GM19025 (cell line): ENCODE results near the gene ANO8.
"Not testable (repeated sequence)": the region's sequence is repeated elsewhere in the genome, so short reads cannot be mapped to it uniquely, and the experiment has no call there.

Source experiments
- ATAC-seq: cut with Tn5 transposase; IDR thresholded peaks from one replicate; pipeline ENCODE4 v1.9.1; 2021; ENCODE audit warnings: mild to moderate bottlenecking, low read depth, moderate library complexity; ENCODE audit not compliant: unreplicated experiment

ANO8 gene

GRCh38 chr19:17294051-17294891, 40.4 kb downstream of the ANO8 start:
- no peak for ATAC-seq

DNA sequence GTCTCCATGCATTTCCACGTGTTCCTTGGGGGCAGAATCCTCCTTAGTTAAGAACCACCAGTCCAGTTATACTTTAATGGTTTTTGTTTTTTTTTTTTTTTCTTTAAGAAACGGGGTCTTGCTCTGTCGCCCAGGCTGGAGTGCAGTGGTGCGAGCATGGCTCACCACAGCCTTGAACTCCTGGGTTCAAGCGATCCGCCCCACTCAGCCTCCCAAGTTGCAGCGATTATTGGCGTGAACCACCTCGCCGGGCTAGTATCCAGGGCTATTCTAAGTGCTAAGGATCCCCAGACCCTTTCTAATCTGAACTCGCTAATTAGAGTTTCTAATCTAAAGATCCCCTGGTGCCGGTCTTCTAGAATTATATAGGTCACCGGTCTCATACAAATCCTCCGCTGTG, 41.0 kb downstream of the ANO8 start:
- no peak for ATAC-seq

DNA sequence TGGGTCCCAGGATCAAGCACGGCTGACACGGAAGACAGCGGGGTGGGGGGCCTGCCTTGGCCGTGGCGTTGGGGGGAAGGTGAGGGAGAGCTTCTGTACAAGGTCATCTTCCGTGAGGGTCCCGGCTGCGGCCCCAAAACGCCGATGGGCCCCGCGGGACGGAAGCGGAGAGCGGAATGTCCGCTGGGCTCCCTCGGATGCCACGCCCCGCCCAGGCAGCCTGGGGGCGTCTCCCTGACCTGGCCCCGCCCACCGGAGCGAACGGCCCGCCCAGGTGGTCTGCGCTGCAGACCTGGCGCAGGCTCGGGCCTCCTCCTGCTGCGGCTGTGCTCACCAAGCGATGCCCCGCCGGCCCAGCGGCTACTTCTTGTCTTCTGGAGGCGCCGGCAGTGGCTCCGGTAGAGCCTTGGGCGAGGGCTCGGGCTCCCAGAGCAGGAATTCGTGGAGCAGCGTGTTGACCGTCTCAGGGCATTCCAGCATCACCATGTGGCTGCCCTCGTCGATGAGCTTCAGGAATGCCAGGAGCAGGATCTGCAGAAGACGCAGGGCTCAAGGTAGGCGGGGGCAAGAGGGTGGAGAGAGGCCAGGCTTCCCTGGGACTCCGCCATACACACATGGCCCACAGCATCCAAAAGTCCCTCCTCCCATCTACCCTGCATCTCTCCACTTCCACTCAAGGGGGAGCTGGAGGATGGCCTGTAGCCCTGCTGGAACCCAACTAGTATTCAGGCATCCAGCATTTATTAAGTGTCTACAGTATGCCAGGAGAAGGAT, 42.2 kb downstream of the ANO8 start:
- ATAC-seq: peak; percentile 68

GRCh38 chr19:17289489-17289888, 45.2 kb downstream of the ANO8 start:
- no peak for ATAC-seq

DNA sequence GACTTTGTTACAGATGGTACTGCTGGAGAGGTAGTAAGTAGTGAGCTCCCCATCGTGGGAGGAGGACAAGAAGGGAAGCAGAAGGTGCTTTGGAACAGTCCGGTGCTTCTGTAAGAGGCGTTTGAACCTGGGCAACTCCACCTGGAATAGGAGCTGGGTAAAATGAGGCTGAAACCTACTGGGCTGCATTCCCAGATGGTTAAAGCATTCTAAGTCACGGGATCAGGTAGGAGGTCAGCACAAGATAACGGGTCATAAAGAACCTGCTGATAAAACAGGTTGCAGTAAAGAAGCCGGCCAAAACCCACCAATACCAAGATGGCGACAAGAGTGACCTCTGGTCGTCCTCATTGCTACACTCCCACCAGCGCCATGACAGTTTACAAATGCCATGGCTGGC, 47.9 kb downstream of the ANO8 start:
- no peak for ATAC-seq

DNA sequence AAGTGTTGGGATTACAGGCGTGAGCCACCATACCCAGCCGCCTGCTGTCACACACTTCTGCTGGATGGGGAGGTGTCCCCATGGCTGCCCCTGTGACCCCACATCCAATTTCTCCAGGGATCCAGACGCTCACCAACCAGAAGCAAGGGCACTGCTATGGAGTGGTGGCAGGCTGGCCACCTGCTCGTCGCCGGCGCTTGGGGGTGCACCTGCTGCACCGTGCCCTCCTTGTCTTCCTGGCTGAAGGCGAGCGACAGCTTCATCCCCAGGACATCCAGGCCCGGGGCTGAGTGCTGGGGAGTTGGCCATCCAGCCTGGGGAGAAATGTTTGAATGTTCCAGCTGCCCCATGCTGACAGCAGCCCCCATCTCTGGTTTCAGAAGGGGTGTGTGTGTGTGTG, 48.4 kb downstream of the ANO8 start:
- no peak for ATAC-seq

DNA sequence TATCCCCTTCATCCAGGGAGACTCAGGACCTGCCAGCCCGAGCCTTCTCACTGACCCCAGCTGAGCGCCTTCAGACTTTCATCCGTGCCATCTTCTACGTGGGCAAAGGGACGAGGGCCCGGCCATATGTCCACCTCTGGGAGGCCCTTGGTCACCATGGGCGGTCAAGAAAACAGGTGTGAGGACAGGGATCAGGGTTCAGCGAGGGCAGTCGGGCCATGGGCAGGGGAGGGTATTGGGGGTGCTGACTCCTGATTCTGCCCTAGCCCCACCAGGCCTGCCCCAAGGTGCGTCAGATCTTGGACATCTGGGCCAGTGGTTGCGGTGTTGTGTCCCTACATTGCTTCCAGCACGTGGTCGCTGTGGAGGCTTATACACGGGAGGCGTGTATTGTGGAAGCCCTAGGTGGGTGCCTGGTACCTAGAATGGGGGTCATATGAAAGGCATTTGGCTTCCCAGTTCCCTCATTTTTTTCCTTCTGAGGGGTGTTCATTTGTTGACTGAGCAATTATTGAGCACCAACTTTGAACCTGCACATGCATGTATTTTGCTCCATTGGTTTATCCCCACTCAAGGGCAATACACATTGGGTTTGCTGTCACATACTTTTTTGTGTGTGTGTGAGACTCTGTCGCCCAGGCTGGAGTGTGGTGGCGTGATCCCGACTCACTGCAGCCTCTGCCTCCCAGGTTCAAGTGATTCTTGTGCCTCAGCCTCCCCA, 49.1 kb downstream of the ANO8 start:
- no peak for ATAC-seq

DNA sequence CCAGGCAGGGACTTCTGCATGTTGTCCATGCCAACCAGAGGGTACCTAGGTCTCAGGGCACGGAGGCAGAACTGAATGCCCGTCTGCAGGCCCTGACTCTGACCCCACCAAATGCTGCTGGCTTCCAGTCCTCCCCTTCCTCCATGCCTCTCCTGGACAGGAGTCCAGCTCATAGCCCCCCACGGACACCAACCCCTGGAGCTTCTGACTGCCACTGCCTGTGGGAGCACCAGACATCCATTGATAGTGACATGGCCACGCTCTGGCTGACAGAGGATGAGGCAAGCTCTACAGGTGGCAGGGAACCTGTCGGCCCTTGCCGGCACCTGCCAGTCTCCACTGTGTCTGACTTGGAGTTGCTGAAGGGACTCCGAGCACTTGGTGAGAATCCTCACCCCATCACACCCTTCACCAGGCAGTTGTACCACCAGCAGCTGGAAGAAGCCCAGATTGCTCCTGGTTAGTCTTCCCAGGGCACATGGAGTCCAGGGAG, 51.1 kb downstream of the ANO8 start:
- ATAC-seq: no peak

- ATAC-seq: peak; percentile 88
These were observed 52.0 kb downstream of the ANO8 start for GRCh38 chr19:17282488-17283125.

DNA sequence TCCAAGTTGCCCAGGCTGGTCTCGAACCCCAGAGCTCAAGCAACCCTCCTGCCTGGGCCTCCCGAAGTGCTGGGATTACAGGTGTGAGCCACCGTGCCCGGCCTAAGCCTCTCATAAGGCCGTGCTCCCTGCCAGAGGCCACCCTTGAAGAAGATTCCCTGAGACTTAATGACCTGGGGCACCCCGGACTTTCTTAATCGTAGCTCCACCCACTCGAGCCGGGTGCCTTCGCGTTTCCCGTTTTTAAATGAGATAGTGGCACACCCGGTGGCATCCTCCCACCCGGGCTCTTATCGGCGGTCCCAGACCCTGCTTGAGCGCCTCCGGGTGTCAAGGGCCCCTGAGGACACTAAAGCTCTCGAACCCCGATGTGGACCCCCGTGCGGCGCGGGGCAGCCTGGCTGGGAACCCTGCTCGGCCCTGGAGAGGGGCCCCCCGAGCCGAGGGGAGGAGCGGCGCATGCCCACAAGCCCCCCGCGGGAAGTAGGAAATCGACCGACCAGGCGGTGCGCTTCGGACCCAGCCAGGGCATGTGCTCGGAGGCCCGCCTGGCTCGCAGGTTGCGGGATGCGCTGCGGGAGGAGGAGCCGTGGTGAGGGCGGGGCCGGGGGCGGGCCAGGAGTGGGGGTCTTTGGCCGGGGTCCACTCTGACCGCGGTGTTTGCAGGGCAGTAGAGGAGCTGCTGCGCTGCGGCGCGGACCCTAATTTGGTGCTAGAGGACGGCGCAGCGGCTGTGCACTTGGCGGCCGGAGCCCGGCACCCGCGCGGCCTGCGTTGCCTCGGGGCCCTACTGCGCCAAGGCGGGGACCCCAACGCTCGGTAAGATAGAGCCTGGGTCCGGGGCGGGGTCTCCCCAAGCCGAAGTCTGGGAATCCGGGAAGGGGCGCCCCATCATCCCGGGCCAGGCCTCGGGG, 53.0 kb downstream of the ANO8 start, which contains the start of gene ANKLE1:
TSS of gene ANKLE1 (plus strand) at position 511 of the 914 bp plus-strand sequence. CDS start at position 531, 20 bp downstream.
- no peak for ATAC-seq

DNA sequence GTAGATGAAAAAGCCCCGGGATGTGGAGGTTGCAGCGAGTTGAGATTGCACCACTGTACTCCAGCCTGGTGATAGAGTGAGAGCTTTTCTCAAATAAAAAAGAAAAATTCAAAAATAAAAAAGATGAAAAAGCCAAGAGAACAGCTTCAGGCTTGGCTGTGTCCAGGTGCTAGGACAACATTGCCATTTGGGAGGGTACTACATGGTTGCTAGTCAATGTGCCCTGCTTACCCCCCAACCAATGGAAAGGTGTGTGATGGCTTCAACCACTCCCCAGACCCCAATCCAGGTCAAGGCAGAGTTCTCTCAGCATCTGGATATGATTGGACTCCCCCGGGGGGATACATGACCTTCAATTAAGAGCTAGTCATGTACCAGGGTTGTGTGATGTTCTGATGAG, 55.2 kb downstream of the ANO8 start:
- ATAC-seq: no peak

GRCh38 chr19:17275441-17276175, 59.0 kb downstream of the ANO8 start:
- ATAC-seq: no peak

DNA sequence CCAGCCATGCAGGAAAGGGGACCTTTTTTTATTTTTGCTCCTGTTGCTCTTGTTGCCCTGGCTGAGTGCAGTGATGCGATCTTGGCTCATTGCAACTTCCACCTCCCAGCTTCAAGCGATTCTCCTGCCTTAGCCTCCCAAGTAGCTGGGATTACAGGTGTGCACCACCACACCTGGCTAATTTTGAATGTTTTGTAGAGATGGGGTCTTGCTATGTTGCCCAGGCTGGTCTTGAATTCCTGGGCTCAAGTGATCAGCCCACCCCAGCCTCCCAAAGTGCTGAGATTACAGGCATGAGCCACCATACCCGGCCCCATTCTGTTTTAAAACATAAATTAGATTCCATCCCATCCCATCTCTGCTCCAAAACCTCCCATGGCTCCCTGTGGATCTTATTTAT, 59.8 kb downstream of the ANO8 start:
- ATAC-seq: not testable (repeated sequence)
